HEK293 (cell line): ENCODE results near the gene RUNX1.

Source experiments
- IKZF3 ChIP-seq: fragments of 450-650 bp; IDR thresholded peaks from 2 replicates; pipeline ENCODE4 v1.5.0; 2018; ENCODE audit warnings: missing biosample characterization, mild to moderate bottlenecking, missing genetic modification characterization, moderate library complexity
- MYNN ChIP-seq: fragments of 450-650 bp; formaldehyde crosslinking; IDR thresholded peaks from 2 replicates; pipeline ENCODE4 v1.5.1; 2016; ENCODE audit warnings: missing biosample characterization, missing genetic modification characterization, borderline replicate concordance
- SETDB1 ChIP-seq: IDR thresholded peaks from one replicate; pipeline ENCODE4 v1.6.1; 2017; ENCODE audit warnings: mild to moderate bottlenecking, low read length, moderate library complexity, mixed read lengths; ENCODE audit not compliant: insufficient read length
- TCF7L2 ChIP-seq: IDR thresholded peaks from 2 replicates; pipeline ENCODE4 v1.6.1; 2011; ENCODE audit warnings: low read depth, mild to moderate bottlenecking, inconsistent platforms, low read length, moderate library complexity, borderline replicate concordance
- ZNF114 ChIP-seq: fragments of 450-650 bp; formaldehyde crosslinking; IDR thresholded peaks from 2 replicates; pipeline ENCODE4 v1.5.0; 2017; ENCODE audit warnings: missing biosample characterization, missing genetic modification characterization
- ZNF416 ChIP-seq: fragments of 450-650 bp; formaldehyde crosslinking; IDR thresholded peaks from 2 replicates; pipeline ENCODE4 v1.5.1; 2016; ENCODE audit warnings: missing biosample characterization, missing genetic modification characterization
- ZNF510 ChIP-seq: fragments of 450-650 bp; formaldehyde crosslinking; IDR thresholded peaks from 2 replicates; pipeline ENCODE4 v1.5.1; 2018; ENCODE audit warnings: mild to moderate bottlenecking, missing genetic modification characterization, missing biosample characterization; ENCODE audit not compliant: insufficient replicate concordance
- ZNF555 ChIP-seq: fragments of 450-650 bp; formaldehyde crosslinking; conservative IDR thresholded peaks from 2 replicates; pipeline ENCODE4 v1.5.1; 2017; ENCODE audit warnings: missing biosample characterization, mild to moderate bottlenecking, missing genetic modification characterization, inconsistent platforms
- ZNF610 ChIP-seq: fragments of 450-650 bp; formaldehyde crosslinking; IDR thresholded peaks from 2 replicates; pipeline ENCODE4 v1.5.1; 2016; ENCODE audit warnings: missing biosample characterization, missing genetic modification characterization, borderline replicate concordance
- ZNF660 ChIP-seq: fragments of 450-650 bp; IDR thresholded peaks from 2 replicates; pipeline ENCODE4 v1.5.1; 2018; ENCODE audit warnings: missing biosample characterization, mild to moderate bottlenecking, missing genetic modification characterization
- ZSCAN16 ChIP-seq: fragments of 450-650 bp; formaldehyde crosslinking; IDR thresholded peaks from 2 replicates; pipeline ENCODE4 v1.5.1; 2016; ENCODE audit warnings: missing biosample characterization, missing genetic modification characterization
- ZSCAN30 ChIP-seq: fragments of 450-650 bp; IDR thresholded peaks from 2 replicates; pipeline ENCODE4 v1.5.1; 2018; ENCODE audit warnings: missing biosample characterization, mild to moderate bottlenecking, missing genetic modification characterization, moderate library complexity
- TF ChIP-seq, protein P1 (sequence below): fragments of 450-650 bp; formaldehyde crosslinking; IDR thresholded peaks from 2 replicates; pipeline ENCODE4 v1.5.1; 2016; ENCODE audit warnings: missing biosample characterization, missing genetic modification characterization

- TF ChIP-seq ZNF510 (tag by site-specific recombination) (no peak), MYNN (no peak), SETDB1 (no peak), ZNF610 (tag by site-specific recombination) (no peak), ZNF555 (tag by site-specific recombination) (no peak), ZNF114 (tag by site-specific recombination) (no peak), TCF7L2 (no peak), ZNF416 (tag by site-specific recombination) (no peak), ZNF660 (no peak), ZSCAN30 (tag by site-specific recombination) (no peak), IKZF3 (no peak), ZSCAN16 (no peak)
- TF ChIP-seq, protein P1, sequence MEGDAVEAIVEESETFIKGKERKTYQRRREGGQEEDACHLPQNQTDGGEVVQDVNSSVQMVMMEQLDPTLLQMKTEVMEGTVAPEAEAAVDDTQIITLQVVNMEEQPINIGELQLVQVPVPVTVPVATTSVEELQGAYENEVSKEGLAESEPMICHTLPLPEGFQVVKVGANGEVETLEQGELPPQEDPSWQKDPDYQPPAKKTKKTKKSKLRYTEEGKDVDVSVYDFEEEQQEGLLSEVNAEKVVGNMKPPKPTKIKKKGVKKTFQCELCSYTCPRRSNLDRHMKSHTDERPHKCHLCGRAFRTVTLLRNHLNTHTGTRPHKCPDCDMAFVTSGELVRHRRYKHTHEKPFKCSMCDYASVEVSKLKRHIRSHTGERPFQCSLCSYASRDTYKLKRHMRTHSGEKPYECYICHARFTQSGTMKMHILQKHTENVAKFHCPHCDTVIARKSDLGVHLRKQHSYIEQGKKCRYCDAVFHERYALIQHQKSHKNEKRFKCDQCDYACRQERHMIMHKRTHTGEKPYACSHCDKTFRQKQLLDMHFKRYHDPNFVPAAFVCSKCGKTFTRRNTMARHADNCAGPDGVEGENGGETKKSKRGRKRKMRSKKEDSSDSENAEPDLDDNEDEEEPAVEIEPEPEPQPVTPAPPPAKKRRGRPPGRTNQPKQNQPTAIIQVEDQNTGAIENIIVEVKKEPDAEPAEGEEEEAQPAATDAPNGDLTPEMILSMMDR (tag by site-specific recombination) = no peak
These were observed 41.3 kb upstream of the RUNX1 start for GRCh38 chr21:35090403-35090802.
